Liver (tissue), 9 donors: ENCODE results near the gene MYLIP. TPM values are rescaled to one million over a fixed set of nuclear protein-coding genes. Genes with fewer than 3 reads are reported as not detected.

Experiments used
- DNase-seq: peaks from one replicate; pipeline ENCODE4 v3.0.0-alpha.2; 2017; ENCODE audit warnings: low spot score
- H3K27ac ChIP-seq, 2 donors: one replicate each; pipeline ENCODE4 v1.7.0; 2013; ENCODE audit warnings: inconsistent platforms in 2 of 2, low read length in 2 of 2, control low read depth in 1 of 2, low read depth in 1 of 2, mild to moderate bottlenecking in 1 of 2
- H3K27me3 ChIP-seq, 4 donors: one replicate each; pipeline versions ENCODE4 v1.6.1 to v1.7.0; 2013; ENCODE audit warnings: low read length in 3 of 4, inconsistent platforms in 1 of 4, mild to moderate bottlenecking in 1 of 4, moderate library complexity in 1 of 4; ENCODE audit not compliant: control insufficient read depth in 4 of 4, insufficient read depth in 4 of 4
- H3K36me3 ChIP-seq, 4 donors: one replicate each; pipeline versions ENCODE4 v1.6.1 to v1.7.0; 2013; ENCODE audit warnings: low read length in 3 of 4, mild to moderate bottlenecking in 3 of 4, low read depth in 1 of 4, moderate library complexity in 1 of 4; ENCODE audit not compliant: control insufficient read depth in 4 of 4, insufficient read depth in 3 of 4
- H3K4me1 ChIP-seq, 4 donors: one replicate each; pipeline versions ENCODE4 v1.6.1 to v1.7.0; 2013; ENCODE audit warnings: low read length in 3 of 4, mild to moderate bottlenecking in 3 of 4, moderate library complexity in 1 of 4; ENCODE audit not compliant: control insufficient read depth in 4 of 4, insufficient read depth in 4 of 4
- H3K4me3 ChIP-seq, 3 donors: one replicate each; pipeline versions ENCODE4 v1.6.1 to v1.7.0; 2013; ENCODE audit warnings: low read length in 3 of 3, control low read depth in 1 of 3, low read depth in 1 of 3, mild to moderate bottlenecking in 1 of 3
- H3K9ac ChIP-seq, 2 donors: one replicate each; pipeline ENCODE4 v1.7.0; 2013; ENCODE audit warnings: low read length in 2 of 2, mild to moderate bottlenecking in 2 of 2, moderate library complexity in 2 of 2, control low read depth in 1 of 2, low read depth in 1 of 2
- H3K9me3 ChIP-seq, 4 donors: one replicate each; pipeline versions ENCODE4 v1.6.1 to v1.7.0; 2013; ENCODE audit warnings: low read length in 3 of 4; ENCODE audit not compliant: control insufficient read depth in 4 of 4
- CTCF ChIP-seq: fragments of 150-350 bp; IDR thresholded peaks from 2 replicates; pipeline ENCODE4 v1.5.1; 2017; ENCODE audit warnings: improper control_type of control experiment, low read depth, low read length; ENCODE audit not compliant: missing input control
- EGR1 ChIP-seq, 2 donors: IDR thresholded peaks; 2 replicates each; pipeline ENCODE4 v1.6.1; 2016 to 2018; ENCODE audit warnings: antibody characterized with exemption in 2 of 2, low read depth in 2 of 2
- FOXA1 ChIP-seq: IDR thresholded peaks from 2 replicates; pipeline ENCODE4 v1.6.1; 2016; ENCODE audit warnings: antibody characterized with exemption
- FOXA2 ChIP-seq: IDR thresholded peaks from 2 replicates; pipeline ENCODE4 v1.6.1; 2016; ENCODE audit warnings: antibody characterized with exemption
- GABPA ChIP-seq, 2 donors: IDR thresholded peaks in 1 of 2; conservative IDR thresholded peaks in 1 of 2; 2 replicates each; pipeline ENCODE4 v1.6.1; 2016; ENCODE audit warnings: antibody characterized with exemption in 2 of 2, mild to moderate bottlenecking in 1 of 2, moderate library complexity in 1 of 2
- HNF4A ChIP-seq, 2 donors: conservative IDR thresholded peaks; 2 replicates each; pipeline ENCODE4 v1.6.1; 2016; ENCODE audit warnings: antibody characterized with exemption in 2 of 2, mild to moderate bottlenecking in 2 of 2
- HNF4G ChIP-seq: IDR thresholded peaks from 2 replicates; pipeline ENCODE4 v1.6.1; 2016; ENCODE audit warnings: antibody characterized with exemption
- JUND ChIP-seq, 2 donors: IDR thresholded peaks; 2 replicates each; pipeline ENCODE4 v1.6.1; 2016; ENCODE audit warnings: antibody characterized with exemption in 2 of 2
- NR2F2 ChIP-seq: IDR thresholded peaks from 2 replicates; pipeline ENCODE4 v1.6.1; 2016; ENCODE audit warnings: antibody characterized with exemption
- RAD21 ChIP-seq, 2 donors: IDR thresholded peaks; 2 replicates each; pipeline ENCODE4 v1.6.1; 2016; ENCODE audit warnings: antibody characterized with exemption in 2 of 2, mild to moderate bottlenecking in 2 of 2
- RXRA ChIP-seq, 2 donors: IDR thresholded peaks; 2 replicates each; pipeline ENCODE4 v1.6.1; 2017 to 2018; ENCODE audit warnings: antibody characterized with exemption in 2 of 2, mild to moderate bottlenecking in 1 of 2
- SP1 ChIP-seq: IDR thresholded peaks from 2 replicates; pipeline ENCODE4 v1.6.1; 2018; ENCODE audit warnings: antibody characterized with exemption, mild to moderate bottlenecking
- TAF1 ChIP-seq: conservative IDR thresholded peaks from 2 replicates; pipeline ENCODE4 v1.6.1; 2016; ENCODE audit warnings: antibody characterized with exemption, mild to moderate bottlenecking
- YY1 ChIP-seq: IDR thresholded peaks from 2 replicates; pipeline ENCODE4 v1.6.1; 2016; ENCODE audit warnings: antibody characterized with exemption, mild to moderate bottlenecking
- ZBTB33 ChIP-seq: IDR thresholded peaks from 2 replicates; pipeline ENCODE4 v1.6.1; 2016; ENCODE audit warnings: antibody characterized with exemption
- WGBS: extraction: QIAGEN DNeasy Blood & Tissue Kit; methylation state at CpG from one replicate; pipeline ENCODE4 v1.1.7; 2013; 5-methylcytosine and 5-hydroxymethylcytosine counted together
- polyA plus RNA-seq, 2 donors: library from polyadenylated mRNA; stranded (reverse) in 1 of 2; unstranded in 1 of 2; fragments of 200-250 nt in 1 of 2; fragments of >200 nt in 1 of 2; fragmentation: Nextera tagmentation in 1 of 2; extraction: Ambion mirVana in 1 of 2; gene quantifications; one replicate each; pipeline versions ENCODE4 v1.2.1 to v1.2.3, GENCODE V29; 2013 to 2015
- total RNA-seq, 2 donors: library from RNA; depleted of rRNA; stranded (reverse); fragments of >200 nt; gene quantifications; one replicate each; pipeline ENCODE4 v1.2.3, GENCODE V29; 2014
- TF ChIP-seq, protein P1 (sequence below): IDR thresholded peaks from 2 replicates; pipeline ENCODE4 v1.6.1; 2016; ENCODE audit warnings: antibody characterized with exemption, mild to moderate bottlenecking
- TF ChIP-seq, protein P2 (sequence below): IDR thresholded peaks from 2 replicates; pipeline ENCODE4 v1.6.1; 2016; ENCODE audit warnings: antibody characterized with exemption
- donor health status: healthy.
- donor health status: healthy.
- donor health status: healthy.
- donor health status: healthy.
- donor health status: healthy.

Gene MYLIP
- total and polyA plus RNA-seq, 4 donors: 2.7 to 29.4 (median 4.4) TPM

DNA sequence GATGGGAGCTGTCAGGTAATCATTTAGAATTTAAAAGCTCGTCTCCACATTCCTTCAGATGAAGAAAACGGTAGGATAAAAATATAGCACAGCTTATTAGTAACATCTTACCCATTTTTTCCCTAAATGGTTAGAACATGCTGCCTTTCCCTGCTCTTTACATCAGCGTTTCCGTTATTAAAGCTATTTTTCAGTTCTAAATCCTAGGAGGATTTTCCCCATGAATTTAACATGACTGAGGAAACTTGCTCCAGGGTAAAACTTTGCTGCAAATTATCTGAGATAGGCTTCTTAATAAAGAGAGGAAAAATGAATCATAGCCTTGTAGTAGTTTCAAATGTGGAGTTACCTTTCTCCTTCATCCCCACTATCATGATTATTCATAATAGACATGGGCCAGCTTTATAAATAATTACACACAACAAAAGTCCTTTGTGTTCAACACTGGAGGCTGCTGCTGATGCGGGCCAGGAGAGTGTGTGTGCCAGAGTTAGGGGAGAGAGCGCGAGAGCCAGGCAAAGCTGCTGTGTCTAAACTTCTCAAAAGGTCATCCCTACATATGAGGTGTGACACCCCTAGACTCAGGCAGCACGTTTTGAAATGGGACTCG is 24.4 kb downstream of the MYLIP start:
- Histone ChIP-seq H3K27me3 (no peaks in the 10 kb centered on the region), H3K4me3 (no peak overlapping the region), H3K4me1 (no peaks in the 10 kb centered on the region), H3K9ac (no peak overlapping the region), H3K27ac (no peak overlapping the region), H3K36me3 (peaks cover 0 to 2% (median 0%) of the 10 kb centered on the region in 4 donors), H3K9me3 (no peaks in the 10 kb centered on the region)
- DNase-seq: no peak
- TF ChIP-seq EGR1 (IDR thresholded peaks at IDR 0.05; ENCODE audit: low read depth in 2 of 2) (no peak), JUND (IDR thresholded peaks at IDR 0.05) (no peak), HNF4A (conservative IDR thresholded peaks at IDR 0.05) (no peak), HNF4G (no peak), NR2F2 (no peak), RAD21 (IDR thresholded peaks at IDR 0.05) (no peak), YY1 (no peak), SP1 (no peak), TAF1 (no peak), FOXA2 (no peak), CTCF (no peak), ZBTB33 (no peak), FOXA1 (no peak), RXRA (IDR thresholded peaks at IDR 0.05) (no peak), GABPA (IDR thresholded peaks at IDR 0.05 in 1 of 2, conservative IDR thresholded peaks at IDR 0.05 in 1 of 2) (no peak)
- TF ChIP-seq, protein P1, sequence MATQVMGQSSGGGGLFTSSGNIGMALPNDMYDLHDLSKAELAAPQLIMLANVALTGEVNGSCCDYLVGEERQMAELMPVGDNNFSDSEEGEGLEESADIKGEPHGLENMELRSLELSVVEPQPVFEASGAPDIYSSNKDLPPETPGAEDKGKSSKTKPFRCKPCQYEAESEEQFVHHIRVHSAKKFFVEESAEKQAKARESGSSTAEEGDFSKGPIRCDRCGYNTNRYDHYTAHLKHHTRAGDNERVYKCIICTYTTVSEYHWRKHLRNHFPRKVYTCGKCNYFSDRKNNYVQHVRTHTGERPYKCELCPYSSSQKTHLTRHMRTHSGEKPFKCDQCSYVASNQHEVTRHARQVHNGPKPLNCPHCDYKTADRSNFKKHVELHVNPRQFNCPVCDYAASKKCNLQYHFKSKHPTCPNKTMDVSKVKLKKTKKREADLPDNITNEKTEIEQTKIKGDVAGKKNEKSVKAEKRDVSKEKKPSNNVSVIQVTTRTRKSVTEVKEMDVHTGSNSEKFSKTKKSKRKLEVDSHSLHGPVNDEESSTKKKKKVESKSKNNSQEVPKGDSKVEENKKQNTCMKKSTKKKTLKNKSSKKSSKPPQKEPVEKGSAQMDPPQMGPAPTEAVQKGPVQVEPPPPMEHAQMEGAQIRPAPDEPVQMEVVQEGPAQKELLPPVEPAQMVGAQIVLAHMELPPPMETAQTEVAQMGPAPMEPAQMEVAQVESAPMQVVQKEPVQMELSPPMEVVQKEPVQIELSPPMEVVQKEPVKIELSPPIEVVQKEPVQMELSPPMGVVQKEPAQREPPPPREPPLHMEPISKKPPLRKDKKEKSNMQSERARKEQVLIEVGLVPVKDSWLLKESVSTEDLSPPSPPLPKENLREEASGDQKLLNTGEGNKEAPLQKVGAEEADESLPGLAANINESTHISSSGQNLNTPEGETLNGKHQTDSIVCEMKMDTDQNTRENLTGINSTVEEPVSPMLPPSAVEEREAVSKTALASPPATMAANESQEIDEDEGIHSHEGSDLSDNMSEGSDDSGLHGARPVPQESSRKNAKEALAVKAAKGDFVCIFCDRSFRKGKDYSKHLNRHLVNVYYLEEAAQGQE: no peak
- TF ChIP-seq, protein P2, sequence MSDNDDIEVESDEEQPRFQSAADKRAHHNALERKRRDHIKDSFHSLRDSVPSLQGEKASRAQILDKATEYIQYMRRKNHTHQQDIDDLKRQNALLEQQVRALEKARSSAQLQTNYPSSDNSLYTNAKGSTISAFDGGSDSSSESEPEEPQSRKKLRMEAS: no peak
- 92% methylated on average over 9 of the region's 9 CpGs for WGBS
